HG02798 (cell line): ENCODE data around the gene PIP5K1B.
A peak's percentile ranks its signal among the peaks of the same experiment; 100 is the strongest.

ENCODE experiments used
- ATAC-seq: cut with Tn5 transposase; IDR thresholded peaks from one replicate; pipeline ENCODE4 v1.9.1; 2021; ENCODE audit warnings: mild to moderate bottlenecking; ENCODE audit not compliant: unreplicated experiment, poor library complexity

The PIP5K1B gene

DNA sequence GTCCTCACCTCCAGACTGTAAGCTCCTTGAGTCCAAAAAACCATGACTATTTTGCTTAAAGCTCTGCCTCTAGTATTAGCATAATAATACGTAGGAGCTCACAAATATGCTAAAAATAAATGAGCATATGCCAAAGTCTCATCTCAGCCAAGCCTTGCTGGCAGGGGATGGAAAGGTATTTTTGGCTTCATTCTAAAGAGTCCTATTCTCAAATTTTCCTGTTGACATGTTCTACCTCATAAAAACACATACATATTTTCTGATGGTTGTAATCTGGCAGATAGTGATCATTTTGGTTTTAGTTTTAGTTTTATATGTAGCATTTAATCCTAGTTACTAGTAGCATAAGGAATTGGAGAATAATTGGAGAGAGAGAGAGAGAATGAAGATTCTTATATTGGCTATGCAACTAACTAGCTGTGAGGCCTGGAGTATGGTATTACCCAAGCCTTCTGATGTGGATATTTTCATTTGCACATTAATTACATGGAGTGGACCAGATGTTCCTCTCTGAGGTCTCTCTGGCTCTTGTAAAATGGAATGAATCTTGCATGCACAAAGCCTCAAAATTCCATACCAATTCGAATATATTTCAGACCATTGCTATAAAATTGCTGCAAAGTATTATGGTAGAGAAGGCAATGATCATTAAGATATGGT lies 55.8 kb downstream of the PIP5K1B start:
- no peak for ATAC-seq

DNA sequence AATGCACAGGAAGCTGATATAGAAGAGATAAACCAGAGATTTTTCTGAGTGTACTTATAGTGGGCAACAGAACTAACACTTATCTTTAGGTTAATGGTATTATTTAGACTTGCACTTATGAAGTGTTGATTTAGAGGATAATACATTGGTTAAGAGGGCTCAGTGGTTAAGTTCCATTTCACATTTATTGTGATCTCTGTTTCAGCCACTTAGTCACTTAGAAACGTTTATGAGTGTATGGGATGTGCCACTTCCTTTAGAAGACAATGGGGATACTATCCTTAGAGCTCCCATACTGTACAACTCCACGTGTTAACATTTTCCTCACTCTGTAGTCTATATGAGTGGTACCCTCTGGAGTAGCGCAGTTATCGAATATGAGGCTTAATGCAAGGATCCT lies 57.5 kb downstream of the PIP5K1B start:
- peak; percentile 28 for ATAC-seq

DNA sequence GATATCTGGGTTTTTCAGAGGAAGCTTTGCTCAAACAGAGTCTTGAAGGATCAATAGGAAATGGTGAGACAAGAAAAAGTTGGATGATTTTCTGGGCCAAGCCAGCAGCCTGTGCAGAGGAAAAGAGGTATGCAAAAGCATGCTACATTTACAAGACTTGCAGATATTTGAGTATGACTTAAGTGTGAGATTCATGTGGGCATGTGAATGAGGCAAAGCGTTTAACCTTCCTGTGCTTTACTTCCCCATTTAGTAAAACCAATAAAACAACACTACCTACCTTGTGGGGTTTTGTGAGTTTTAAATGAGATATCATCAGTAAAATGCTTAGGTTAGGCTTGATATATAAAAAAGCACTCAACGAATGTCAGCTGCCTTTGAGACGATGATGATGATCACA lies 58.1 kb downstream of the PIP5K1B start:
- ATAC-seq = peak; percentile 54

DNA sequence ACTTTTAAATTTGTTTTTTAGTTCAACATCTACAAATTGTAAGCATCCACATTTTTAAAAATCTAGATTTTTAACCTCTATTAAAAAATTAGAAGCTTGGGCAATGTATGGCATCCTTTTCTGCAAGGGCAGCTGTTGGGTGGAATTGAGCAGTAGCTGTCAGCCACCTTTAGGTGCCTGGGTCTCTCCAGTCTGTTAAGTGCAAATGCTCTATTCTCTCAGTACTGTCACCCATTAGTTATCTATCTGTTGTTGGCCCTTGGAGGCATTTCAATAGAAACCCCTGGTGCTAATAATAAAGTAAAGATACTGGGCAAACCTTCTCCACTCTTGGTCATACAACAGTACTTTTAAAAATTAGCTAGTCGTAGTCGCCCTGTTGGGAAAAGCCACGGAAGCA lies 63.6 kb downstream of the PIP5K1B start:
- ATAC-seq = no peak

DNA sequence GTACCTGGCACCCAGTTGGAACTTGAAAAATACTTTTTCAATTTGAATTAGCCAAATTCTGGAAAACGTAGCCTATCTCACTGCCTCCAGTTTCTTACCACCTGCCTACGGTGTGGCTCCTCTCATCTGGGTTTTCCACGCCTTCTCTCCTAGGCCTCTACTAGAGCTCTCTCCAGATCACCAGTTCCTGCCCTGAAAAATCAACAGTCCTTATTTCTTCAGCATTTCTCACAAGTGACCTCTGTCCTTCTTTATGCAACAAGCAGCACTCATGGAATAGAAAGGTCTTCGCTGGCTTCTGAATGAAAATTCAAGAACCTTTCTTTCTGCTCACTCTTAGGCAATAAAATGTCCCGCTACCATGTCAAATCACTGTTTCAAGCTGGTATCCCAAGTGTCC lies 64.8 kb downstream of the PIP5K1B start:
- ATAC-seq = no peak

DNA sequence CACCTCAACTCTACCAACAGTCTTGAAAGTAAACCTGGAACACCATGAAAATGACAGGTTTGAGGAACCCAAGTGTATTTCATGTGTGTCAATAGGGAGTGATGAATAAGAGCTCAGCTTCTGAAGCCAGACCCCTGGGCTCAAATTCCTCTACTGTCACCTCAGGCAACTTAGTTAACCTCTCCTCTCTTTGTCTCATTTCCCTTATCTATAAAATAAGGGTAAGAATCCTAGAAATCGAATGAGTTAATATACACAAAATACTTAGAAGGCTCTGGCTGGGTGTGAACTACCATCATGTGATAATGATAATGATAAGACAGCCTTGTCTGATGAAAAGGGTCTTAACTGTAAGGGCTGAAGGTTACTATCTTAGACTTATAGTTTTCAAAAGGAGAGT lies 66.3 kb downstream of the PIP5K1B start:
- no peak for ATAC-seq

DNA sequence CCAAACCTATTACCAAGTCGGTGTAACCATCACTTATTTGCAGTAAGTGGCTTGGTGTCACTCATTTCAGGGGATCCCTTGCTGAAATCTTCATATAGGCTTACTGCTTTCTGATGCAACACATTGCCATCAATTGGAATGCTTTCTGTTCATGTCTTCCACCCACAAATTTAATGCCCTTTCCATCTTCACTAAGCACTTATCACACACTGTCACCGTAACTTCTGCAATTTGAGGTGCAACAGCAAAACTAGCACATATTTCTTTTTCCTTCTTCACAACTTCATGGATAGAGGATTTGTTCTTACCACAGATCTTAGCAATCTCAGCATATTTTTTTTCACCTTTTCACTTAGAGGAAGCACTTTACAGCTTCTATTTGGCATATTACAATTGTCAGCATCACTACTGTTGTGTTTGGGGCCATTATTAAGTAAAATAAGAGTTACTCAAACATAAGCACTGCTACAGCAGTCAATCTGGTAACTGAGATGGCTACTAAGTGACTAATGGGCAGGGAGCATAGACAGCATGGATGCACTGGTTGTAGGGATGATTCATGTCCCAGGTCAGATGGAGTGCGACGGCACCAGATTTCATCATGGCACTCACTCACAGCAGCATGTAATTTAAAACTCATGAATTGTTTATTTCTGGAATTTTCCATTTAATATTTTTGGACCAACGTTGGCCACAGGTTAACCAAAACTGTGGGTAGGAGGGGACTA lies 70.1 kb downstream of the PIP5K1B start:
- no peak for ATAC-seq

DNA sequence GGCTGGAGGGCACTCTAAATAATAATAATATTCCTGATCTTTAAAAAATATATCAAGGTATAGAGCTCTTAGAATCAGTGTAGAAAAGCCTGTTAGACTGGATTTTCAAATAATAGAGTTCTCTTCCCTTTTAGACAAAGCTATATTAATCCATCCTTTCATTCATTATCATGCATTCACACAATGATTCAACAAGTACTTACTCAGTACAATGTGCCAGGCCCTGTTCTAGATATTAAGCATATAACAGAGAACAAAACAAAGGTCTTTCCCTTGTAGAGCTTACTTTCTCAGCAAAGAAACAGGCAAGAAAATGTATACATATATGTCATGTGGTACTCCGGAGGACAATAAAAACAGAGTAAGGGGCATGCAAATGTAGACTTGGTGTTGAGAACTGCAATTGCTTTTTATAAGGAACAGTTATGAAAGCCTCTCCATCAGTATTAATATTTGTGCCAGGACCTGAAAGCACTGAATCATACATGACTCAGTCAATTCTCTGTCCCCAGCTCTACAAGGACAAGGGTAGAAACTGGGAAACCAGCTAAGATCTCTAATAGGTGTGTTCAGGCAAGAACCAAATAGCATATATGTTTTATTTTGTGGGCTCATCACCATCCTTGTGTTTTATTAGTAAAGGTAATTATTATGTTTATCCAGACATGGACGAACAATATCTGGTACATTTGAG lies 72.2 kb downstream of the PIP5K1B start:
- no peak for ATAC-seq

DNA sequence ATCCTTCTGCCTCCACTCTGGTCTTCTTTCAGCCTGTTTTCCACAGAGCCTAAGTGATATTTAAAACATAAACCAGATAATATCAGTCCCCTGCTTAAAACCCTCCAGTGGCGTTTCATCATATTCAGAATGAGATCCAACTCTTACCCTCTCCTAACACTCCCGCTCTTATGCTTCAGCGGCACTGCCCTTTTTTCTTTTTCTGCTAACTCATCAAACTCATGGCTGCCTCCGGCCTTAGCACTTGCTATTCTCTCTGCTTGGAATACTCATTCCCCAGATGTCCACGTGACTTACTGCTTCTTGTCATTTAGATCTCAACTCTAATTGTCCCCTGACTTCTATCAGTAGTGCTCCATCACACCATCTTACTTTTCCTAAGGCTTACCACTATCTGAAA lies 73.6 kb downstream of the PIP5K1B start:
- ATAC-seq = no peak

DNA sequence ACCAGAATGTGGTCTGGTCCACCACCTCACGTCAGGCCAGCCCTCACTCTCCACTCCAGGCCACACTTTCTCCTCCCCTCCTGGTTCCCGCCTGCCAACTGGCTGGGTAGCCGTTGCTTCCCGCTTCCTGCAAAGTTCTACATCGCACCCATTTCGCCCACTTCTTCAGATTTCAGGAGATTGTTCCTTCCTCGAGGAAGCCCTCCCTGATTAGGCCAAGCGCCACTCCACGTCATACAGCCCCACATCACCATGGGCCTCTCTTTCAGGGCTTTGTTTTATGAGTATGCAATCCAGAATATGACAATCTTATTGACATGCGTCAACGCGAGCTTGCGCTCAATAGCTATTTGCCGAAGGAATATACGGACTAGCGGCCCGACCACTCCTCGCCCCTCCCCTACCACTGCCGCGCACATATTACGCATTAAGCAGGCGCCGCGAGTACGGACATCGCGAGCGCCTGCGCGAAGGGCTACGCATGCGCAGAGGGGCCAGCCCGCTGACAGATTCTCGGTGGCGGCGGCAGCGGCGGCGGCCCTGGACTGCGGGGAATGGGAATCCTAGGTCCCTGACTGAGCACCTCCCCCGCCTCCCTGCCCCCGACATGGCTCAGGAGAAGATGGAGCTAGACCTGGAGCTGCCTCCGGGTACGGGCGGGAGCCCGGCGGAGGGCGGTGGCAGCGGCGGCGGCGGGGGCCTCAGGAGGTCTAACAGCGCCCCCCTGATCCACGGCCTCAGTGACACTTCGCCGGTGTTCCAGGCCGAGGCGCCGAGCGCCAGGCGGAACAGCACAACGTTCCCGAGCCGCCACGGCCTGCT lies 74.7 kb downstream of the PIP5K1B start:
- peak; percentile 88 for ATAC-seq

DNA sequence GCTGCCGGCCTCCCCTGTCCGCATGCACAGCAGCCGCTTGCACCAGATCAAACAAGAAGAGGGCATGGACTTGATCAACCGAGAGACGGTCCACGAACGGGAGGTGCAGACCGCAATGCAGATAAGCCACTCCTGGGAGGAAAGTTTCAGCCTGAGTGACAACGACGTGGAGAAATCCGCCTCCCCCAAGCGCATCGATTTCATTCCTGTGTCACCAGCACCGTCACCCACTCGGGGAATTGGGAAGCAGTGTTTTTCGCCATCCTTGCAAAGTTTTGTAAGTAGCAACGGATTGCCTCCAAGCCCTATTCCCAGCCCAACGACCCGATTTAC lies 75.3 kb downstream of the PIP5K1B start:
- no peak for ATAC-seq

DNA sequence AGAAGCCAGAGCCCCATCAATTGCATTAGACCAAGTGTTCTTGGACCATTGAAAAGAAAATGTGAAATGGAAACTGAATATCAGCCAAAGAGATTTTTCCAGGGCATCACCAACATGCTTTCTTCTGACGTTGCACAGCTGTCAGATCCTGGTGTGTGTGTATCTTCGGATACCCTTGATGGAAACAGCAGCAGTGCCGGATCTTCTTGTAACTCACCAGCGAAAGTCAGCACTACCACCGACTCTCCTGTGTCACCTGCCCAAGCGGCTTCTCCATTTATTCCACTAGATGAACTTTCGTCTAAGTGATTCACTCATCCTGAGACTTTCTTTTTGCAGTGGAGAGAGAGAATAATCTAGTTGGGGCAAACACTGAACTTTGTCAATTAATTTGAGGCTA lies 75.7 kb downstream of the PIP5K1B start:
- ATAC-seq = no peak

DNA sequence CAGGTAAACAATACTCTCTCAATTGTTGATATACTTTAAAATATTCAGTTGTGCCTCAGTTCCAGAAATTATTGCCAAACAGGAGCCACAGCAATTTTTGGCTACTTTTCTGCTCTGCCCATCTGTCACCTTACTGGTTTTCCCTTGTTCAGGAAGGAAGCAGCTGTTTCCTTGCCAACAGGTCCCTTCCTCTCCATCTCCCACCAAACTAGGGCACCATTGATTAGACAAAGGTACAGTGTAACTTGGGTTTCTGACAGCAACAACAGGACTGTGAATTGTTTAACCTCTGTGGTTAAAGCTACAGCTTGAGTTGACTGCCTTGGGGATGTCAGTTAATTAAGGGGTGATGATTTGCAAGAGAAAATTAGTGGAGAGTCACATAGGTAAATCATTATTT lies 76.9 kb downstream of the PIP5K1B start:
- no peak for ATAC-seq

DNA sequence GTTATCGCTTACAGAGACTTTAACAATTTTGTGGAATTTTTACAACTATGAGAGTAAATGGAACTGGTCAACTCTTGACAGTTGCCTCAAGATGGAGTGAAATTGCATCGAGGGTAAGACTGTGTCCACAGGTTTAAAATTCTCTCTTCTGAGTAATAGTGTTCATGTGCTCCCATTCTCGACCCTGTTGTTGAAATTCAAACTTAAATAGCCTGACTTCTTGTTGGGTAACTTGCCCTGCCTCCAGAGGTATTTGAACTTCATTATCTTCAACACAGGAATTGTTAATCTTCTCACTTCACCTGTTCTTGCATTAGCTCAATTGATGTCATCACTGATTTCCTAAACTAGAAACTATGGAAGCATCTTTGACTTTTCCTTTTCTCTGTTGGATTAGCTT lies 77.5 kb downstream of the PIP5K1B start:
- no peak for ATAC-seq

DNA sequence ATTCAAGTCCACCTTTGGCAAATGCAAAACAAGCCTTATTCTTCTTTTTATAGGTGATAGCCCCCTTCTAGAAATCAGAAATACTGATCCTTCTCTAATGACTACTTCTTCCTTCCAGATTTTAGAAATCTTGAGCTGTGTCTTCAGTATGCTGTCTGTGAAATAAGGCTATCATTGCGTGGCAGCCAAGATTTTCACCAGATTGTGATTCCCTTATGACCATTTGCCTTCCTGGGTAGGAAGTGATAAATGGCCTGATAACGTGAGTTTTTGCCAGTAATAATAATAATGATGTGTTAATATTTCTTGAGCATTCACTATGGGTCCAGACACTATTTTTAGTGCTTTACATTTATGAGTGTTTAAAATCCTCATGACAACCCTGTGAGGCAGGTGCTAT lies 80.9 kb downstream of the PIP5K1B start:
- ATAC-seq = no peak

DNA sequence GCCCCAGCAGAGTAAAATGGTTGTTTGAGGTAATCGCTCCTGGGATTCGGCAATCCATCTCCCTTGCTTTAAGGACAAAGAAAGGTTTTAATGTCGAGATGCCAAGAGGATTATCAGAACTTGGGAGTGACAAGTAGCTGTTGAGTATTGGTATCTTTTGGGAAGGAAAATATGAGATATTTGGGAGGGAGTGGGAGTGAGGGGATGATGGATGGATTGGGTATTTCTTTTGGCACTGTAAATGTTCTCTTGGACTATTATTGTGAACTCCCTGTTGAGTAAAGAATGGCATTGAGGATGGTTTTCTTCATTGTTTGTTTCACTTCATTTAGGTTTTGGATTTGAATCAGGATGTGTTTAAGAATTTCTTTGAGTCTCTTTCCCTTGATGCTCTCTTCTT lies 86.1 kb downstream of the PIP5K1B start:
- ATAC-seq = no peak

DNA sequence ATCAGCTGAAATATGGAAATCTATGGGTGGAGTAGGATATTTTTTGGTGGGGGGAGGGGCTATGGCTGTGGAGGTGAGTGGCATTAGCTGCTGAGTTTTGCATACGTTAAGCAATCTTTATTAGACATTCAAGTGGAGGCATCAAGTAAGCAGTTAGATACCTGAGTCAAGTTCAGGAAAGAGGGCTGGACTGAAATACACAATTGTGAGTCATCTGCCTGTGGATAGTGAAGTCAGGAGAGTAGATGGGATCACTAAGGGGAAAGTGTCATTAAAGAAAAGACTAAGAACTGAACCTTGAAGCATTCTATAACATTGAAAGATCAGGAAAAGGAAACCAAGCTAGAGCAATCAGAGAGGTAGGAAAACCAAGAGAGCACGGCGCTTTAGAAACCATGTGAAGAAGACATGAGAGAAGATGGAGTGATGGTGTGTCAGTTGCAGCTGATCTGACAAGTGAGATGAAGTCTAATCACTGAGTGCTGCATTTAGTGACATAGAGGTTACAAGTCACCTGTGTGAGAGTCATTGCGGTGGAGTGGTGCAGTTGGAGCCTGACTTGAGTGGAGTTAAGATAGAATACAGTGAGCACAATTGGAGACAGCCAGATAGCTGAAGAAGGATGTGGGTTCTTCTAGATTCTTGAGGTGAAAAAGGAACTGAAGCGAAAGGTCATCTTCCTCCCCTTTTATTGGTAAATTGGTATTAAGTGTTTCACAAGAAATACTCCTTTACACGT lies 88.7 kb downstream of the PIP5K1B start:
- peak; percentile 87 for ATAC-seq

DNA sequence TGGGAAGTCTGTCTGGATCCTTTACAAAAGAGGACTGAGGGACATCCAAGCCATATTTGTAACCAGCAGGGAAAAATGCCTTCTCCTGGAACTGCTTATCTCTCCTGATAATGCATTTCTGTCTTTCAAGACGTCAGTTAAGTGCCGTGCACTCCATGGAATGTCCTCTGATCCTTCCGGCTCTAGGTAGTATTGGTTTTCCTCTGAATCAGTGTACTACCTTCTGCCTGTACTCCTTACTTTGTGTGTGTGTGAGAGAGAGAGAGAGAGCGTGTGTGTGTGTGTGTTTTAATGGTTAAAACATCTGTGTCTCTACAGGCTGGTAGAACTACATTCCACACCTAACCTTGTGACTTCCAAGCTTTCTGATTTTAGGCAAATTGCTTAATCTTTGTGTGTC lies 89.9 kb downstream of the PIP5K1B start:
- ATAC-seq = no peak

DNA sequence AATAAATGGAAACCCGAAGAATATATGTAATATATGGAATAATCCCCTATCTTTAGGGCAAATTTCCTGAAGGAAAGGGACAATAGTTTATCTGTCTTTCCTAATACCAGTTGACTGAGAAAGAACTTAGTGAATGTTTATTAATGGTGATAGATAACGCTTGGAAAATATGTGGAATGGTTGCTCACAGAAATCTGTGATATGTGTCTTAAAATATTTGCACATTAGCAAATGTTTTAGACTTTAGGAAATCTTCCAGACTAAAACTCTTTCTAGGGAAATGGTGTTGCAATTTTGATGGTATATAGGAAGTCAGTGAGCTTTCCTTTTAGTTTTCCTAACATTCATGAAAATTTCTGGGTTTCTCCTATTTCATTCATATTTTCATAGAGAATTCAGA lies 90.4 kb downstream of the PIP5K1B start:
- no peak for ATAC-seq

DNA sequence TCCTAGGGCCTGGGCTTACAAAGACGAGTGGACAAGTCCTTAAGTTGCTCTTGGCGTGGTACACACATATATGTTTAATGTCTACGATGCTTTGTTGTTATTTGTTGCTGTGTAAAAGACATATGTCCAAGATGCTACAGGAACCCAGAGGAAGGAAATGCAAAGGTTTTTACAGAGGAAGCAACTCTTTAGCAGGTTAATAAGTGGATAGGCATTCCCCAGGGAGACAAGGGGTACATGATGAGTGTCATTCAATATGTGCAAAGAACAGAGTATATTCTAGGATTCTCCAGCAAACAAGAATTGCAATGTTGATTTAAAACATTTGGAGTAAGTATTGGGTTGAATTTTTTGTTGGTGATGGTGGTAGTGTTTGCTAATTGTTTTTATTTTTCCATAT lies 92.1 kb downstream of the PIP5K1B start:
- ATAC-seq = no peak
